ENCODE results near the gene MOGAT2. TPM values are rescaled to one million over a fixed set of nuclear protein-coding genes. Genes with fewer than 3 reads are reported as not detected.

MOGAT2 gene
- total and polyA plus RNA-seq, 2 experiments from 2014 or later: 2.9 to 3.2 TPM

- H3K9me2 ChIP-seq (replicated peaks; ENCODE audit: insufficient read depth): no peaks in the 10 kb centered on the region
- DNase-seq (ENCODE audit: low spot score): peak; percentile 47
- no peaks in the 10 kb centered on the region for H3K36me3 ChIP-seq (replicated peaks; ENCODE audit: insufficient read depth, low read depth)
- 85% methylated on average over 6 of the region's 6 CpGs for WGBS (ENCODE audit: low lambda C conversion rate, missing lambda C conversion rate)
- no peaks in the 10 kb centered on the region for H3K27me3 ChIP-seq
- H2AFZ ChIP-seq: no peak overlapping the region
- no peaks in the 10 kb centered on the region for H3K9me3 ChIP-seq (ENCODE audit: low read depth)
- H3K27ac ChIP-seq: no peak overlapping the region
- H3K4me1 ChIP-seq (ENCODE audit: insufficient read depth): peaks cover 6% of the 10 kb centered on the region
- no peak for TF ChIP-seq CTCF (IDR thresholded peaks at IDR 0.05; ENCODE audit: poor library complexity)
- TF ChIP-seq EZH2 (IDR thresholded peaks at IDR 0.05; ENCODE audit: borderline replicate concordance): no peak
- TF ChIP-seq EZH2phosphoT487 (IDR thresholded peaks at IDR 0.05; ENCODE audit: low read depth, severe bottlenecking, unreplicated experiment): no peak
- peaks cover 9% of the 10 kb centered on the region for H3K79me2 ChIP-seq
- peak overlapping the region; percentile 93 for H3K4me2 ChIP-seq
- no peak overlapping the region for H3K4me3 ChIP-seq
- no peaks in the 10 kb centered on the region for H4K20me1 ChIP-seq (ENCODE audit: insufficient read depth, poor library complexity, severe bottlenecking)
Observed at GRCh38 chr11:75771646-75772410, 54.2 kb downstream of the MOGAT2 start.

GRCh38 chr11:75773595-75774353 is 56.1 kb downstream of the MOGAT2 start:
- Histone ChIP-seq H3K4me3 (no peak overlapping the region), H3K36me3 (replicated peaks; ENCODE audit: insufficient read depth, low read depth) (no peaks in the 10 kb centered on the region), H3K4me2 (no peak overlapping the region), H3K79me2 (peaks cover 9% of the 10 kb centered on the region), H3K27ac (no peak overlapping the region), H4K20me1 (ENCODE audit: insufficient read depth, poor library complexity, severe bottlenecking) (no peaks in the 10 kb centered on the region), H3K9me3 (ENCODE audit: low read depth) (no peaks in the 10 kb centered on the region), H3K4me1 (ENCODE audit: insufficient read depth) (no peaks in the 10 kb centered on the region), H2AFZ (no peak overlapping the region), H3K9me2 (replicated peaks; ENCODE audit: insufficient read depth) (no peaks in the 10 kb centered on the region), H3K27me3 (no peaks in the 10 kb centered on the region)
- TF ChIP-seq CTCF (IDR thresholded peaks at IDR 0.05; ENCODE audit: poor library complexity): no peak
- no peak for TF ChIP-seq EZH2phosphoT487 (IDR thresholded peaks at IDR 0.05; ENCODE audit: low read depth, severe bottlenecking, unreplicated experiment)
- WGBS (ENCODE audit: low lambda C conversion rate, missing lambda C conversion rate): 88% methylated on average over 5 of the region's 5 CpGs
- DNase-seq (ENCODE audit: low spot score): no peak

- TF ChIP-seq EZH2phosphoT487 (IDR thresholded peaks at IDR 0.05; ENCODE audit: low read depth, severe bottlenecking, unreplicated experiment) (no peak), EZH2 (IDR thresholded peaks at IDR 0.05; ENCODE audit: borderline replicate concordance) (no peak), CTCF (IDR thresholded peaks at IDR 0.05; ENCODE audit: poor library complexity) (no peak)
- Histone ChIP-seq H3K27ac (no peak overlapping the region), H3K4me2 (no peak overlapping the region), H3K36me3 (replicated peaks; ENCODE audit: insufficient read depth, low read depth) (no peaks in the 10 kb centered on the region), H2AFZ (no peak overlapping the region), H3K9me3 (ENCODE audit: low read depth) (no peaks in the 10 kb centered on the region), H3K27me3 (no peaks in the 10 kb centered on the region), H3K4me3 (no peak overlapping the region), H3K4me1 (ENCODE audit: insufficient read depth) (no peaks in the 10 kb centered on the region), H4K20me1 (ENCODE audit: insufficient read depth, poor library complexity, severe bottlenecking) (no peaks in the 10 kb centered on the region), H3K9me2 (replicated peaks; ENCODE audit: insufficient read depth) (no peaks in the 10 kb centered on the region), H3K79me2 (peaks cover 9% of the 10 kb centered on the region)
- no peak for DNase-seq (ENCODE audit: low spot score)
- 90% methylated on average over 3 of the region's 3 CpGs for WGBS (ENCODE audit: low lambda C conversion rate, missing lambda C conversion rate)
Observed at GRCh38 chr11:75775056-75775455, 57.4 kb downstream of the MOGAT2 start.

All from hepatocyte (in vitro differentiated cells).